Left cardiac atrium (tissue), 4 donors: Measurements from ENCODE around the gene TTYH2. TPM values are rescaled to one million over a fixed set of nuclear protein-coding genes. Genes with fewer than 3 reads are reported as not detected.
A peak's percentile ranks its signal among the peaks of the same experiment; 100 is the strongest.
"Not testable (repeated sequence)": the region's sequence is repeated elsewhere in the genome, so short reads cannot be mapped to it uniquely, and the experiment has no call there.

Source experiments
- ATAC-seq, 2 donors: fragments of 200-7000 bp; cut with Tn5 transposase; one replicate each; pipeline ENCODE4 v1.9.1; 2020; ENCODE audit warnings: mild to moderate bottlenecking in 2 of 2, moderate library complexity in 2 of 2
- DNase-seq: peaks from one replicate; pipeline ENCODE4 v3.0.0-alpha.2; 2020
- intact Hi-C, 2 donors: fragments of 100-400 bp; cut with DNase I; formaldehyde crosslinking; loops; one replicate each; pipeline versions ENCODE4 v1.14.1 to v1.15.1; 2022 to 2023
- long read RNA-seq: library from polyadenylated mRNA; unstranded; transcript quantifications from one replicate; pipeline ENCODE4 v2.0.0, GENCODE V29; 2021
- total RNA-seq, 2 donors: library from RNA; stranded (reverse); fragmentation: NEBNext Ultra II Directional; extraction: Animal tissue kit (Norgen Biotek cat#: 25700); gene quantifications; one replicate each; pipeline ENCODE4 v1.2.1, GENCODE V29; 2021
- donor health status: DM: no; HTN: yes; CAD: no.
- donor health status: DM: no; HTN: yes; CAD: no; lungs with severe emphysema.
- donor health status: DM: yes; HTN: yes; CAD: no.
- donor health status: Dilated cardiomyopathy.

TTYH2 gene
- total RNA-seq, result 10 to 100 TPM; 15.6 to 23.3 TPM
- long read RNA-seq, transcript TTYH2-201 (14 exons, 3,490 nt), result major isoform, 9 of 23 reads
- long read RNA-seq, partial matches to known transcripts, result 7 of 23 reads
- long read RNA-seq, other reads (novel, unspliced or antisense), result 5 of 23 reads

- DNase-seq, result peak; percentile 90
- intact Hi-C loops, result loop anchor here (1.0 to 10.0 kb wide), 4 partner anchors 62 to 149 kb away; partner anchors contain the start of genes BTBD17 (in 1 of the 2) and DNAI2 (in 1 of the 2)
- ATAC-seq, result peak; percentile 87 to 89
These were observed at the start of gene TTYH2 for GRCh38 chr17:74212913-74213791. TTYH2 (plus strand) TSS chr17:74213571; CDS start chr17:74213588, 17 bp downstream.

- DNase-seq, result no peak
- no peak for ATAC-seq
- intact Hi-C loops, result no loop called here
These were observed 49.5 kb upstream of the TTYH2 start for GRCh38 chr17:74163836-74164235.

GRCh38 chr17:74164446-74165045 is 48.8 kb upstream of the TTYH2 start:
- no peak for ATAC-seq

GRCh38 chr17:74165797-74166365 is 47.5 kb upstream of the TTYH2 start:
- intact Hi-C loops, result no loop called here
- no peak for ATAC-seq
- no peak for DNase-seq

More at GRCh38 chr17:74164446-74165045, 48.8 kb upstream of the TTYH2 start:
- DNase-seq, result no peak
- intact Hi-C loops, result no loop called here

- no peak for ATAC-seq
- DNase-seq, result no peak
- intact Hi-C loops, result loop anchor here (10.0 kb wide), 2 partner anchors 206 to 736 kb away; no protein-coding TSS in a partner anchor
These were observed 42.4 kb upstream of the TTYH2 start for GRCh38 chr17:74170924-74171323.

GRCh38 chr17:74172700-74173099 is 40.7 kb upstream of the TTYH2 start:
- DNase-seq, result no peak
- intact Hi-C loops, result loop anchor here (10.0 kb wide), 2 partner anchors 208 to 738 kb away; no protein-coding TSS in a partner anchor

GRCh38 chr17:74176546-74177001 is 36.8 kb upstream of the TTYH2 start:
- DNase-seq, result peak; percentile 55
- peak; percentile 78 to 90 for ATAC-seq
- intact Hi-C loops, result loop anchor here (2.0 to 10.0 kb wide), 4 partner anchors 212 to 748 kb away; no protein-coding TSS in a partner anchor

More at GRCh38 chr17:74172700-74173099, 40.7 kb upstream of the TTYH2 start:
- ATAC-seq, result no peak

- DNase-seq (no peak), ATAC-seq (peak in 1 of 2 donors; percentile 25)
- intact Hi-C loops, result loop anchor here (2.0 to 10.0 kb wide), 4 partner anchors 212 to 748 kb away; no protein-coding TSS in a partner anchor
These were observed 36.3 kb upstream of the TTYH2 start for GRCh38 chr17:74177018-74177450.

GRCh38 chr17:74179576-74179975 is 33.8 kb upstream of the TTYH2 start:
- no peak for DNase-seq
- intact Hi-C loops, result loop anchor here (5.0 to 10.0 kb wide), 3 partner anchors 215 to 745 kb away; no protein-coding TSS in a partner anchor

GRCh38 chr17:74180336-74180735 is 33.0 kb upstream of the TTYH2 start:
- intact Hi-C loops, result no loop called here
- ATAC-seq (no peak), DNase-seq (no peak)

More at GRCh38 chr17:74179576-74179975, 33.8 kb upstream of the TTYH2 start:
- no peak for ATAC-seq

- intact Hi-C loops, result no loop called here
- no peak for DNase-seq
- ATAC-seq, result no peak
These were observed 32.0 kb upstream of the TTYH2 start for GRCh38 chr17:74181341-74181740.

GRCh38 chr17:74182041-74182723 is 31.2 kb upstream of the TTYH2 start:
- DNase-seq (no peak), ATAC-seq (no peak)
- intact Hi-C loops, result no loop called here

- intact Hi-C loops, result no loop called here
- DNase-seq (no peak), ATAC-seq (no peak)
These were observed 30.0 kb upstream of the TTYH2 start for GRCh38 chr17:74183411-74183810.

- no peak for DNase-seq
- intact Hi-C loops, result no loop called here
- no peak for ATAC-seq
These were observed 27.7 kb upstream of the TTYH2 start for GRCh38 chr17:74185571-74186185.

GRCh38 chr17:74186498-74186897 is 26.9 kb upstream of the TTYH2 start:
- ATAC-seq (no peak), DNase-seq (no peak)
- intact Hi-C loops, result no loop called here

GRCh38 chr17:74187761-74188160 is 25.6 kb upstream of the TTYH2 start:
- no peak for ATAC-seq

GRCh38 chr17:74188687-74189086 is 24.7 kb upstream of the TTYH2 start:
- intact Hi-C loops, DNase-seq, ATAC-seq: not testable (repeated sequence)

More at GRCh38 chr17:74187761-74188160, 25.6 kb upstream of the TTYH2 start:
- DNase-seq, result no peak
- intact Hi-C loops, result no loop called here

- peak; percentile 86 to 87 for ATAC-seq
- no peak for DNase-seq
- intact Hi-C loops, result no loop called here
These were observed 23.2 kb upstream of the TTYH2 start for GRCh38 chr17:74190154-74190553.
